SK-N-SH treated with all-trans-retinoic acid at 6 μM for 48 hours (cell line): Measurements from ENCODE around the gene FAM83C.
"Not testable (repeated sequence)": the region's sequence is repeated elsewhere in the genome, so short reads cannot be mapped to it uniquely, and the experiment has no call there.

Experiments used
- ATAC-seq: fragments of 200-7000 bp; cut with Tn5 transposase; 3 replicates; pipeline ENCODE4 v1.9.1; 2020; ENCODE audit warnings: mild to moderate bottlenecking, moderate library complexity
- ARNTL ChIP-seq: fragments of 450-650 bp; formaldehyde crosslinking; IDR thresholded peaks from 2 replicates; pipeline ENCODE4 v1.5.0; 2020; ENCODE audit warnings: low read depth, mild to moderate bottlenecking, moderate library complexity, borderline replicate concordance
- BACH2 ChIP-seq: fragments of 250-450 bp; sonication (Bioruptor Pico); IDR thresholded peaks from 2 replicates; pipeline ENCODE4 v1.9.0; 2021; ENCODE audit warnings: mild to moderate bottlenecking, borderline replicate concordance
- CREB5 ChIP-seq: fragments of 250-450 bp; sonication (Bioruptor Pico); IDR thresholded peaks from 2 replicates; pipeline ENCODE4 v1.5.1; 2020; ENCODE audit warnings: low read depth, mild to moderate bottlenecking, moderate library complexity
- CSDC2 ChIP-seq: fragments of 250-450 bp; sonication (Bioruptor Pico); IDR thresholded peaks from 2 replicates; pipeline ENCODE4 v1.5.0; 2020; ENCODE audit warnings: mild to moderate bottlenecking, moderate library complexity
- CSRNP3 ChIP-seq: fragments of 250-450 bp; sonication (Bioruptor Pico); IDR thresholded peaks from 2 replicates; pipeline ENCODE4 v1.5.1; 2021; ENCODE audit warnings: mild to moderate bottlenecking, moderate library complexity
- ESRRG ChIP-seq: fragments of 250-450 bp; sonication (Bioruptor Pico); IDR thresholded peaks from 2 replicates; pipeline ENCODE4 v1.6.1; 2021; ENCODE audit warnings: mild to moderate bottlenecking
- OSR1 ChIP-seq: fragments of 250-450 bp; sonication (Bioruptor Pico); IDR thresholded peaks from 2 replicates; pipeline ENCODE4 v1.8.0; 2022; ENCODE audit warnings: moderate library complexity, mild to moderate bottlenecking, inconsistent platforms
- PATZ1 ChIP-seq: fragments of 250-450 bp; sonication (Bioruptor Pico); IDR thresholded peaks from 2 replicates; pipeline ENCODE4 v1.8.0; 2020; ENCODE audit warnings: mild to moderate bottlenecking, moderate library complexity, borderline replicate concordance
- POU6F1 ChIP-seq: fragments of 250-450 bp; sonication (Bioruptor Pico); IDR thresholded peaks from 2 replicates; pipeline ENCODE4 v1.8.0; 2021; ENCODE audit warnings: low read depth, mild to moderate bottlenecking, moderate library complexity, borderline replicate concordance
- PPARA ChIP-seq: fragments of 250-450 bp; sonication (Bioruptor Pico); IDR thresholded peaks from 2 replicates; pipeline ENCODE4 v1.5.0; 2020; ENCODE audit warnings: mild to moderate bottlenecking, borderline replicate concordance
- RARB ChIP-seq: fragments of 250-450 bp; sonication (Bioruptor Pico); IDR thresholded peaks from 2 replicates; pipeline ENCODE4 v1.8.0; 2021; ENCODE audit warnings: mild to moderate bottlenecking, moderate library complexity
- SNAI2 ChIP-seq: fragments of 250-450 bp; sonication (Bioruptor Pico); IDR thresholded peaks from 2 replicates; pipeline ENCODE4 v1.5.0; 2020; ENCODE audit warnings: mild to moderate bottlenecking, moderate library complexity
- TCF4 ChIP-seq: fragments of 250-450 bp; sonication (Bioruptor Pico); IDR thresholded peaks from 2 replicates; pipeline ENCODE4 v1.8.0; 2021; ENCODE audit warnings: mild to moderate bottlenecking, moderate library complexity, borderline replicate concordance
- TOX ChIP-seq: fragments of 250-450 bp; sonication (Bioruptor Pico); IDR thresholded peaks from 2 replicates; pipeline ENCODE4 v1.8.0; 2021; ENCODE audit warnings: mild to moderate bottlenecking, moderate library complexity, borderline replicate concordance
- TSHZ2 ChIP-seq: fragments of 250-450 bp; sonication (Bioruptor Pico); IDR thresholded peaks from 2 replicates; pipeline ENCODE4 v1.5.0; 2020; ENCODE audit warnings: mild to moderate bottlenecking, moderate library complexity
- ZC3H10 ChIP-seq: fragments of 250-450 bp; sonication (Bioruptor Pico); IDR thresholded peaks from 2 replicates; pipeline ENCODE4 v1.5.1; 2021; ENCODE audit warnings: mild to moderate bottlenecking, moderate library complexity
- ZFP30 ChIP-seq: fragments of 450-650 bp; formaldehyde crosslinking; IDR thresholded peaks from 2 replicates; pipeline ENCODE4 v1.5.0; 2022; ENCODE audit warnings: mild to moderate bottlenecking, moderate library complexity
- ZNF565 ChIP-seq: fragments of 450-650 bp; formaldehyde crosslinking; conservative IDR thresholded peaks from 2 replicates; pipeline ENCODE4 v1.5.0; 2020; ENCODE audit warnings: low read depth, mild to moderate bottlenecking, moderate library complexity
- ZNF70 ChIP-seq: fragments of 450-650 bp; formaldehyde crosslinking; IDR thresholded peaks from 2 replicates; pipeline ENCODE4 v1.5.0; 2020; ENCODE audit warnings: mild to moderate bottlenecking, moderate library complexity
- ZNF8 ChIP-seq: fragments of 450-650 bp; formaldehyde crosslinking; IDR thresholded peaks from 2 replicates; pipeline ENCODE4 v1.5.0; 2020; ENCODE audit warnings: mild to moderate bottlenecking, moderate library complexity

Gene FAM83C

GRCh38 chr20:35316086-35316485 lies 23.9 kb upstream of the FAM83C start:
- ATAC-seq = no peak
- TF ChIP-seq ZNF70 (CRISPR knock-in tag) = no peak
- TF ChIP-seq ESRRG (CRISPR knock-in tag) = no peak
- TF ChIP-seq PATZ1 = no peak
- TF ChIP-seq CSRNP3 (CRISPR knock-in tag) = no peak
- no peak for TF ChIP-seq PPARA
- TF ChIP-seq TOX (CRISPR knock-in tag) = no peak
- no peak for TF ChIP-seq ZNF565
- TF ChIP-seq TCF4 (CRISPR knock-in tag) = no peak
- TF ChIP-seq OSR1 (CRISPR knock-in tag) = no peak
- TF ChIP-seq RARB (CRISPR knock-in tag) = no peak
- no peak for TF ChIP-seq CSDC2 (CRISPR knock-in tag)
- TF ChIP-seq ZNF8 (CRISPR knock-in tag) = no peak
- TF ChIP-seq ARNTL (CRISPR knock-in tag) = no peak
- TF ChIP-seq POU6F1 (CRISPR knock-in tag) = no peak
- TF ChIP-seq TSHZ2 (CRISPR knock-in tag) = no peak
- no peak for TF ChIP-seq ZC3H10 (CRISPR knock-in tag)

- not testable (repeated sequence) for ATAC-seq
Measured at GRCh38 chr20:35315632-35316020, 23.4 kb upstream of the FAM83C start.

- TF ChIP-seq OSR1 (CRISPR knock-in tag) (no peak), BACH2 (CRISPR knock-in tag) (no peak), ZFP30 (CRISPR knock-in tag) (no peak), CSRNP3 (CRISPR knock-in tag) (no peak), PPARA (no peak), PATZ1 (no peak), CSDC2 (CRISPR knock-in tag) (no peak), ARNTL (CRISPR knock-in tag) (no peak), RARB (CRISPR knock-in tag) (no peak), CREB5 (CRISPR knock-in tag) (no peak), TOX (CRISPR knock-in tag) (no peak), TSHZ2 (CRISPR knock-in tag) (no peak), SNAI2 (no peak), ESRRG (CRISPR knock-in tag) (no peak), ZNF8 (CRISPR knock-in tag) (no peak), ZNF70 (CRISPR knock-in tag) (no peak)
- TF ChIP-seq, all 23 proteins: peak for 0
- ATAC-seq = no peak
Measured at GRCh38 chr20:35314816-35315631, 22.8 kb upstream of the FAM83C start.
